CD4-positive, alpha-beta T cell (primary cell): ENCODE results near the gene DOP1A. TPM values are rescaled to one million over a fixed set of nuclear protein-coding genes. Genes with fewer than 3 reads are reported as not detected.

ENCODE experiments used
- ATAC-seq: fragments of 200-7000 bp; cut with Tn5 transposase; one replicate; pipeline ENCODE4 v1.10.0; 2022; ENCODE audit warnings: mild to moderate bottlenecking; ENCODE audit not compliant: poor library complexity
- CTCF ChIA-PET: fragments of 350-600 bp; sonication (Branson Sonifier 250); formaldehyde crosslinking; loops from one replicate; lab custom pipeline; 2021; ENCODE audit warnings: antibody characterized with exemption, inconsistent platforms; lab: Charles Lee
- POLR2A ChIA-PET: fragments of 350-600 bp; sonication (Branson Sonifier 250); formaldehyde crosslinking; loops from one replicate; lab custom pipeline; 2021; ENCODE audit warnings: antibody characterized with exemption, inconsistent platforms; lab: Charles Lee
- DNase-seq, 14 experiments: peaks; one replicate each; pipeline ENCODE4 v3.0.0-alpha.2; 2013 to 2020; ENCODE audit warnings: mixed read lengths in 2 of 14
- H3K27ac ChIP-seq, 2 donors: one replicate each; pipeline versions ENCODE4 v1.5.1 to v1.7.0; 2013; ENCODE audit warnings: low read length in 2 of 2, low read depth in 1 of 2, mild to moderate bottlenecking in 1 of 2
- H3K27me3 ChIP-seq, 2 experiments: 1 replicate in 1 of 2; 2 replicates in 1 of 2; pipeline versions ENCODE4 v1.6.1 to v1.7.0; 2013; ENCODE audit warnings: low read length in 2 of 2, control low read depth in 1 of 2, mild to moderate bottlenecking in 1 of 2, moderate library complexity in 1 of 2; ENCODE audit not compliant: insufficient read depth in 2 of 2, control insufficient read depth in 1 of 2
- H3K36me3 ChIP-seq: one replicate; pipeline ENCODE4 v1.6.1; 2013; ENCODE audit warnings: low read length, control low read depth; ENCODE audit not compliant: insufficient read depth
- H3K4me1 ChIP-seq: one replicate; pipeline ENCODE4 v1.6.1; 2013; ENCODE audit warnings: low read length, control low read depth; ENCODE audit not compliant: insufficient read depth
- H3K4me3 ChIP-seq: one replicate; pipeline ENCODE4 v1.5.1; 2013; ENCODE audit warnings: mild to moderate bottlenecking, low read length, moderate library complexity
- H3K9me3 ChIP-seq, 2 experiments: 1 replicate in 1 of 2; 2 replicates in 1 of 2; pipeline versions ENCODE4 v1.6.1 to v1.7.0; 2013; ENCODE audit warnings: low read length in 2 of 2, mild to moderate bottlenecking in 2 of 2, control low read depth in 1 of 2, moderate library complexity in 1 of 2; ENCODE audit not compliant: control insufficient read depth in 1 of 2, insufficient read depth in 1 of 2
- H3K27ac Mint-ChIP-seq: one replicate; pipeline ENCODE4 v1.8.0; 2020; ENCODE audit warnings: mixed read lengths
- H3K27me3 Mint-ChIP-seq: one replicate; pipeline ENCODE4 v1.8.0; 2021; ENCODE audit warnings: mixed read lengths
- H3K36me3 Mint-ChIP-seq: one replicate; pipeline ENCODE4 v1.8.0; 2021; ENCODE audit warnings: low read depth, mixed read lengths
- H3K4me1 Mint-ChIP-seq: one replicate; pipeline ENCODE4 v1.8.0; 2021; ENCODE audit warnings: low read depth, mixed read lengths
- H3K4me3 Mint-ChIP-seq: one replicate; pipeline ENCODE4 v1.8.0; 2020; ENCODE audit warnings: mild to moderate bottlenecking, mixed read lengths
- H3K9me3 Mint-ChIP-seq: one replicate; pipeline ENCODE4 v1.8.0; 2020; ENCODE audit warnings: mixed read lengths
- CTCF ChIP-seq: fragments of 200-600 bp; IDR thresholded peaks from one replicate; pipeline ENCODE4 v1.8.0; 2022; ENCODE audit warnings: antibody characterized with exemption, mild to moderate bottlenecking
- intact Hi-C, 2 experiments: fragments of 100-400 bp; cut with DNase I in 1 of 2; cut with micrococcal nuclease in 1 of 2; formaldehyde crosslinking; loops; one replicate each; pipeline versions ENCODE4 v1.15.1 to v1.9.0; 2023 to 2025; cut with DNase I, micrococcal nuclease
- total RNA-seq, 174 experiments: library from RNA in 2 of 174; stranded (reverse) in 2 of 174; gene quantifications; one replicate each; pipeline ENCODE4 v1.2.3 and lab custom pipeline; 2021 to 2026

DOP1A gene
- total RNA-seq, 2 experiments from 2014 or later: 15.6 to 15.8 TPM

GRCh38 chr6:83072726-83073125 is 5.3 kb downstream of the DOP1A start:
- Histone ChIP-seq H3K9me3 (no peaks in the 10 kb centered on the region), H3K4me1 (peaks cover 10% of the 10 kb centered on the region), H3K27me3 (no peaks in the 10 kb centered on the region), H3K36me3 (no peaks in the 10 kb centered on the region), H3K4me3 (no peak overlapping the region), H3K27ac (no peak overlapping the region)
- peaks cover 42% of the 10 kb centered on the region for H3K4me1 Mint-ChIP-seq
- peaks cover 20% of the 10 kb centered on the region for H3K36me3 Mint-ChIP-seq
- H3K27me3 Mint-ChIP-seq: no peaks in the 10 kb centered on the region
- no peak for DNase-seq
- no peak overlapping the region for H3K27ac Mint-ChIP-seq
- no peak overlapping the region for H3K4me3 Mint-ChIP-seq
- TF ChIP-seq CTCF: no peak
- ATAC-seq: no peak
- no peaks in the 10 kb centered on the region for H3K9me3 Mint-ChIP-seq
- ChIA-PET POLR2A (no interaction called here), CTCF (no interaction called here)
- intact Hi-C loops: no loop called here

GRCh38 chr6:83073615-83074014 is 6.1 kb downstream of the DOP1A start:
- no peaks in the 10 kb centered on the region for H3K36me3 ChIP-seq
- no peaks in the 10 kb centered on the region for H3K9me3 ChIP-seq
- no peak for TF ChIP-seq CTCF
- no peak for ATAC-seq
- intact Hi-C loops: no loop called here
- peaks cover 20% of the 10 kb centered on the region for H3K36me3 Mint-ChIP-seq
- H3K27me3 Mint-ChIP-seq: no peaks in the 10 kb centered on the region
- no peaks in the 10 kb centered on the region for H3K9me3 Mint-ChIP-seq
- H3K4me3 ChIP-seq: no peak overlapping the region
- peaks cover 5% of the 10 kb centered on the region for H3K4me1 ChIP-seq
- H3K27ac Mint-ChIP-seq: no peak overlapping the region
- POLR2A ChIA-PET: no interaction called here
- no peak overlapping the region for H3K4me3 Mint-ChIP-seq
- no peaks in the 10 kb centered on the region for H3K27me3 ChIP-seq
- CTCF ChIA-PET: no interaction called here
- H3K27ac ChIP-seq: no peak overlapping the region
- no peak for DNase-seq
- peaks cover 44% of the 10 kb centered on the region for H3K4me1 Mint-ChIP-seq

DNA sequence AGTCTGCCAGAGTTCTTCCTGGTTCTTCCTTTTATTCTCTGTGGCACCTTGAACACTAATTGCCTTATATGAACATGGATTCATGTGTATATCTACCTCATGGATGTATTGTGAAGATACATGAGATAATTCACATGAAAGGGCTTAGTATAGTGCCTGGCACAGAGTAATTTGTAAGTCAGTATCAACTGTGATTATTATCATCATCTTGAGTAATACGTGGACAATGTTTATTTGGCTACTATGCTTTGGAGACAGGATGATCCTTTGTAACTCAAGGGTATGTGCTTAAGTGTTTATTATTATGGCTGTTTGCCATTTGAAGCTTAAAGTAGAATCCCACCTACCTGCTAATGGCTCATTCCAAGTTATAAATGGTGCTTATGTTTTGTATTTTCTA is 16.0 kb downstream of the DOP1A start:
- H3K4me1 Mint-ChIP-seq: peaks cover 48% of the 10 kb centered on the region

More for the DNA sequence above, 16.0 kb downstream of the DOP1A start:
- Histone ChIP-seq H3K4me3 (no peak overlapping the region), H3K27ac (no peak overlapping the region), H3K36me3 (no peaks in the 10 kb centered on the region), H3K27me3 (no peaks in the 10 kb centered on the region), H3K4me1 (peaks cover 3% of the 10 kb centered on the region), H3K9me3 (no peaks in the 10 kb centered on the region)
- DNase-seq (no peak), ATAC-seq (no peak)
- ChIA-PET CTCF (interaction anchor here (1.0 to 1.2 kb wide), 2 partner anchors 17 to 18 kb away, joined by 4 to 5 read pairs; partner anchors contain the start of gene UBE3D), POLR2A (interaction anchor here (0.9 kb wide), 1 partner anchor 16 kb away, joined by 4 read pairs; the partner anchor contains the start of gene DOP1A)
- Mint-ChIP-seq H3K4me3 (no peak overlapping the region), H3K9me3 (no peaks in the 10 kb centered on the region), H3K27me3 (no peaks in the 10 kb centered on the region), H3K27ac (no peak overlapping the region), H3K36me3 (peaks cover 17% of the 10 kb centered on the region)
- intact Hi-C loops: no loop called here
- no peak for TF ChIP-seq CTCF
